Activated CD4-positive, alpha-beta T cell treated with anti-CD3 and anti-CD28 coated beads, Interleukin-2, amount 50 U/mL, for 48 hours (primary cell): ENCODE data around the gene DMD.
"Not testable (repeated sequence)": the region's sequence is repeated elsewhere in the genome, so short reads cannot be mapped to it uniquely, and the experiment has no call there.

Source experiments
- DNase-seq, 2 experiments: peaks; one replicate each; pipeline ENCODE4 v3.0.0-alpha.2; 2020

The DMD gene

GRCh38 chrX:31471229-31471628 lies 1740.1 kb downstream of the DMD start:
- DNase-seq, result no peak

GRCh38 chrX:31470753-31471152 lies 1740.6 kb downstream of the DMD start:
- not testable (repeated sequence) for DNase-seq

GRCh38 chrX:31464306-31464915 lies 1746.9 kb downstream of the DMD start:
- no peak for DNase-seq

- DNase-seq, result no peak
Measured at GRCh38 chrX:31461266-31461665, 1750.1 kb downstream of the DMD start.

- no peak for DNase-seq
Measured at GRCh38 chrX:31459361-31459760, 1752.0 kb downstream of the DMD start.

GRCh38 chrX:31449965-31450364 lies 1761.4 kb downstream of the DMD start:
- no peak for DNase-seq

GRCh38 chrX:31449081-31449480 lies 1762.3 kb downstream of the DMD start:
- DNase-seq, result no peak

- no peak for DNase-seq
Measured at GRCh38 chrX:31445542-31445941, 1765.8 kb downstream of the DMD start.

- DNase-seq, result no peak
Measured at GRCh38 chrX:31443654-31444053, 1767.7 kb downstream of the DMD start.

GRCh38 chrX:31440546-31440945 lies 1770.8 kb downstream of the DMD start:
- no peak for DNase-seq

- DNase-seq, result no peak
Measured at GRCh38 chrX:31436424-31436823, 1774.9 kb downstream of the DMD start.

GRCh38 chrX:31435592-31435991 lies 1775.8 kb downstream of the DMD start:
- no peak for DNase-seq

- DNase-seq, result no peak
Measured at GRCh38 chrX:31433856-31434255, 1777.5 kb downstream of the DMD start.

- DNase-seq, result no peak
Measured at GRCh38 chrX:31429915-31430314, 1781.4 kb downstream of the DMD start.

GRCh38 chrX:31423609-31424189 lies 1787.7 kb downstream of the DMD start:
- peak in 1 of 2 experiments; percentile 2 for DNase-seq

- no peak for DNase-seq
Measured at GRCh38 chrX:31421441-31421840, 1789.9 kb downstream of the DMD start.

- no peak for DNase-seq
Measured at GRCh38 chrX:31420711-31421151, 1790.6 kb downstream of the DMD start.

- no peak for DNase-seq
Measured at GRCh38 chrX:31420302-31420701, 1791.0 kb downstream of the DMD start.

- no peak for DNase-seq
Measured at GRCh38 chrX:31397119-31397518, 1814.2 kb downstream of the DMD start.

GRCh38 chrX:31392513-31392912 lies 1818.8 kb downstream of the DMD start:
- no peak for DNase-seq

GRCh38 chrX:31388946-31389345 lies 1822.4 kb downstream of the DMD start:
- DNase-seq, result no peak

GRCh38 chrX:31384471-31384870 lies 1826.9 kb downstream of the DMD start:
- DNase-seq, result no peak

- DNase-seq, result no peak
Measured at GRCh38 chrX:31383991-31384390, 1827.4 kb downstream of the DMD start.

- not testable (repeated sequence) for DNase-seq
Measured at GRCh38 chrX:31378973-31379372, 1832.4 kb downstream of the DMD start.

- DNase-seq, result not testable (repeated sequence)
Measured at GRCh38 chrX:31377821-31378220, 1833.5 kb downstream of the DMD start.
